NCI-H345 (cell line): ENCODE measurements around the gene STAB2.

ENCODE experiments used
- DNase-seq: peaks from one replicate; lab custom pipeline; 2025; lab: John Stamatoyannopoulos, UW

The STAB2 gene

GRCh38 chr12:103751171-103751570 lies 164.1 kb downstream of the STAB2 start:
- no peak for DNase-seq

- DNase-seq: no peak
Observed at GRCh38 chr12:103751600-103751999, 164.5 kb downstream of the STAB2 start.

DNA sequence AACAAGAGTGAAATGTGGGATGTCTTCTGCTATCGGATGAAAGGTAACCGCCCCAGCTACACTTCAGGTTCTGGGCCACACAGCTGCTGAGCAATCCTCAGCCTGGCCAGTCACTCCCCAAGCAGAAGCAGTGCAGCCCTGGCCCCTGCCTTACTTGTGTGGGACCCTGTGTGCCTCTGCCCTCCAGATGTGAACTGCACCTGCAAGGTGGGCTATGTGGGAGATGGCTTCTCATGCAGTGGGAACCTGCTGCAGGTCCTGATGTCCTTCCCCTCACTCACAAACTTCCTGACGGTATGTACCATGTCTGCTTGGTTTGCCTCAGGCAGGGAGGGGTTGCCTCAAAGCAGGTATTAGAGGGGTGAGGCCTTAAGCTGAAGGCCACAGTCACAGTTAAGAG lies 168.4 kb downstream of the STAB2 start:
- no peak for DNase-seq

DNA sequence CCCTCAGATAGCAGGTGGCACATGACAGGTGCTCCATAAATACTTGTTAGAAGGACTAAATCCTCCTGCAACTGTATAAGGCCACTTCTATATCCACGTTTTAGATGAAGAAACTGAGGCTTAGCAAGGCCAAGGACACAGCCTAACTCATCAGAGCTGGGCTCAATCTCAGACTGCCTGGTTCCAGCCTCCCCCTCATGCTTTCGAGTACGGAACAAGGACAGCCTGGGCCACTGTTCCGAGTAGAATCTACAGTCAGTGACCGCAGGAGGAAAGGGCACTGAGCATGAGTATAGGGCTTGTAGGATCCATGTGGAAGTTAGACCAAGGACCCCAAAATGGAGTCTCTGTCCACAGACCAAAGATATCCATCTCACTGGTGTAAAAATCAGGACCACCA lies 169.4 kb downstream of the STAB2 start:
- no peak for DNase-seq

GRCh38 chr12:103757248-103757647 lies 170.2 kb downstream of the STAB2 start:
- no peak for DNase-seq

DNA sequence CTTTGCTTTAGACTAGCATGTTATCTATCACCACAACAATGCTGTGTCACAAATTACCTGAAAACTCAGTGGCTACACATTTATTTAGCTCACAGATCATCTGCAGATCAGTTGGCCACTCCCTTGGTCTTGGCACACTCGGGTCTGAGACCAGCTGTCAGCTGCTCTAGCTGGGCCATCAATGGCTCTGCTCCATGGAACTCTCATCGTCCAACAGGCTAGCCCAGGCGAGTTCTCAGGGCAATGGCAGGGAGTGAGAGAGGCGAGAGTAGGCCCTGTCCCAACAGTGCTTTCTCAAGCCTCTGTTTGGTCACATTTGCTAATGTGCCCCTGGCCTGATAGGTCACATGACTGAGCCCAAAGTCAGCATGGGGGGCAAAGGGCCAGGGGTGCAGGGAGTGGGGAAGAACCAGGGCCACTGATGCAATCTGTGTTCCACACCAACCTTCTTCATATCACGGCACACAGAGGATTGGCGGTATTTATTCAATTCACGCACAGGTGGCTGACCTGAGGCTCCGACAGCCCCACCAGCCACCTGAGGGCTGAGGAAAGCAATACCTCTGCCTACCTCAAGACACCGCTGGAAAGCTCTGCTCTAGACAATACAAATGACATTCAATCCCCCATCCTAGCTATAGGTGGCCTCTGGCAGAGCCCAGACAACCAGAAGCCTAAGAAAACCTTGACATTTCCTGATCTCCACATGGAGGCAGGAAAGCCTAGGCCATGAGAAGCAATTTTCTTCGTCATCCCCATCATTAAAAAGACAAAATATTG lies 171.4 kb downstream of the STAB2 start:
- no peak for DNase-seq

GRCh38 chr12:103762473-103762872 lies 175.4 kb downstream of the STAB2 start:
- DNase-seq: no peak

GRCh38 chr12:103765322-103765721 lies 178.2 kb downstream of the STAB2 start:
- no peak for DNase-seq

DNA sequence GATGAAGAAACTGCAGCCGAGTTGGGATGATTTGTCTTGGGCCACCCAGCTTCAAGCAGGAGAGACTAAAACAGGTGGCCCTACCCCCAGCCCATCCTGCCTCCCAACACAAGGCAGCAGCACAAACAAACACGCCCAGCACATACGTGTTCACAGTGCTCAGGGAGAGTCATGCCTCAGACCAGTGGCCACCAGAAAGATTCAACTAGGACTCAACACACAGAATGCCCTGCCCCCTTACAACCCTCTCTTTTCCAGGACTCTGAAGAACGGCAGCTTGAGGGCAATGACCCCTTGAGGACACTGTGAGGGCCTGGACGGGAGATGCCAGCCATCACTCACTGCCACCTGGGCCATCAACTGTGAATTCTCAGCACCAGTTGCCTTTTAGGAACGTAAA lies 179.0 kb downstream of the STAB2 start:
- no peak for DNase-seq

- no peak for DNase-seq
Observed at GRCh38 chr12:103768467-103769123, 181.5 kb downstream of the STAB2 start.

GRCh38 chr12:103769240-103769945 lies 182.3 kb downstream of the STAB2 start:
- peak; percentile 15 for DNase-seq

GRCh38 chr12:103771466-103771865 lies 184.4 kb downstream of the STAB2 start:
- no peak for DNase-seq

DNA sequence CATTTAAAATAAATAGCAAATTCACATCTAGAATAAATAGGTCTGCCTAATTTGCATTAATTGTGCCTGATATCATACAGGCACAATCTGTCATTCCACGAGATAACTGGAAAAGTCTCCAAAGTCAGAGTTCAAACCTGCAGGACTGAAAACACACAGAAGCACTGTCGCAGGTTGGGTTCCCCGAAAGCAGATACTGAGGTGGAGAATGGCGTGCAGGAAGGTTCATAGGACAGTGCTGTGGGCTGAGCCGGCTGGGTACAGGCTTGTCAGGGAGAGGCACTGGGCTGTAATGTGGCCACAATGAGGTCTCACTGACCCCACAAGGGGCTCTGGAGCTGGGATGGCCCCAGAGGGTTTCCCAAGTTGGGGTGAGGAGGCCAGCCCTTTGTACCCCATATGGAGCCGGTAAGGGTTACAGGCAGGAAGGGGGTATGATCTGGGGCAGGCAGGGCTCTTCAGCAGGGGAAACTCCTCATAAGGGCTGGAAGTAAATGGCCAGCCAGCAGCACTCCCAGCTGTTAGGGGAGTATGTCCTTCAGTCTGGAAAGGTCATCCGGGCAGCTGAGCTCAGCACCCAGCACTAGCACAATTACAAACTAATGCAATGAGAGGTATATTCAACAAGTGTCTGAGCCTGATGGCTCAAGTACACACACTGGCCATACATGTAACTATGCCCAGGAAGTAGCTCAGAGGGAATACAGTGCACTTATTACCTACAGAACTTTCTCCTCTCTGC lies 185.5 kb downstream of the STAB2 start:
- no peak for DNase-seq

- DNase-seq: no peak
Observed at GRCh38 chr12:103773109-103773910, 186.2 kb downstream of the STAB2 start.

DNA sequence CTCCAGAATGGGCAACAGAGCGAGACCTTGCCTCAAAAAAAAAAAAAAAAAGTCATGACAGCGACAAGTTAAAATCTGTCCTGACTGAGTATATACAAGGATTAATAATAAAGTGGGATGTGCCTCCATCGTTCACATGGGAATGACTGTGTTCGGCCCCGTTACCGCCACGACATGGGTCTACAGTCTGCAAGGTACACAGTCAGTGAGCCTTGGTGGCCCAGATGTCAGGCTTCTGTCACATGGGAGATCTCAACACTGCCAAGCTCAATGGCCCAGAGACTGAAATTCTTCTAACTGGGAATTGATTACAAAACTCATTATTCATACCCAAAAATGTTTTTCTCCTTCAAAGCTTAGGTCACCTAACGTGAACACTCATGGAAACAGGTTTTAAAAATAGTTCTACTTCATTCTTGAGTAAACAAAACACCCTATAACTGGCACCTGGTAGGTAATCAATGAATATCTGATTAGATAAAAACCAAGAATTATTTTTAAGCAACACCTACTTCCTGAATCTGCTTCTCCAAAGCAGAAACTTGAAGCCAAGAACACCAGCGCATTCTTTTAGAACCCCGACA lies 188.0 kb downstream of the STAB2 start:
- no peak for DNase-seq

- DNase-seq: no peak
Observed at GRCh38 chr12:103778781-103779180, 191.7 kb downstream of the STAB2 start.

DNA sequence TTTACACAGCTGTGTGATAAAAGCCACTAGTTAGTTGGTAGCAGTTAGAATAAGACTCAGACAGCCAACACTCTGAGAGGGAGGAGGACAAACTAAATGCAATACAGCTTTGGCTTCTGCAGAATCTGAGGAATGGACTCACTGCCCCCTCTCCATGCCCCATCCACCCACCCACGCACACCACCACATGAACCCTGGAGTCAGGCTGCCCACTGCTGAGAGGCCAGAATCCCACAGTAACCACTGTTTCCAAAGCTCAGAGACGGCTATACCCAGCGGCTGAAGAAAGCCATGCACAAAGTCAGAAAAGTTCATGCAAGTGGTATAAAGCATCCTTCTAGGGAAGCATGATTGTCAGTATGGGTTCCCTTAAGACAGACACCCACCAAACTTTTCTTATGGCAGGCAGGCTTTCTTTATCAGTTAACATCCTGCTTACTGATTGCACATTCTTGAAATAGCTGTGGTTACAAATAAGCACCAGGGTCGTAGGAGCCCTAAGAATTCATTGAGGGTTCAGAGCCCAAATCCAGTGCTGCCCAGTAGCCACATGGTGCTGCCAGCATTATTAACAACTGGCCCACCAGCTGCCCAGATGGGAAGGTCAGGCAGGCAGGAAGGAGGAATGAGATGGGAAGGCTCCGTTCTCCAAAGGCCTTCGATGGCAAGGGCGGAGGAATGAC lies 192.5 kb downstream of the STAB2 start:
- DNase-seq: no peak

DNA sequence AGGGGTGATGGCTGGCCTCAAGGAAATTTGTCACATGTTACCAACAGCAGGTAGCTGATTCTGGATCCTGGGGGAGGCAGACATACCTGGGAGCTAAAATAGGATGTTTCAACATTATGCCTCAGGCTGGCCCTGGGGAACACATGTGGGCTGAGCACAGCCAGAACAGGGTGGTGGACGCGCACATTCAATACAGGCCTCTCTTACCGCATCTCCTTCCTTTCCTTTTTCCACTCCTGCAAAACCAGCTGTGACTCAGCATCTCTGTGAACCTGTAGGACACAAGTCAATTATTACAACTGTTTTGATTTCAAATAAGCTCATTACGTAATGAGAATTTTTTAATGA lies 193.0 kb downstream of the STAB2 start:
- DNase-seq: no peak

GRCh38 chr12:103780992-103781391 lies 193.9 kb downstream of the STAB2 start:
- no peak for DNase-seq

- DNase-seq: no peak
Observed at GRCh38 chr12:103782399-103782798, 195.3 kb downstream of the STAB2 start.
